Retinal pigment epithelial cell (primary cell): ENCODE measurements around the gene ADORA2A.

ENCODE experiments used
- DNase-seq: peaks from one replicate; pipeline ENCODE4 v3.0.0-alpha.2; 2010; ENCODE audit warnings: low read depth
- H3K4me3 ChIP-seq: 2 replicates; pipeline ENCODE4 v1.5.1; 2011; ENCODE audit warnings: mild to moderate bottlenecking, low read length, control low read depth, moderate library complexity
- CTCF ChIP-seq: conservative IDR thresholded peaks from 2 replicates; pipeline ENCODE4 v1.5.1; 2011; ENCODE audit warnings: low read depth, low read length, control low read depth, inconsistent platforms

The ADORA2A gene

GRCh38 chr22:24474649-24475255 lies 47.4 kb downstream of the ADORA2A start:
- no peak for DNase-seq
- no peak for TF ChIP-seq CTCF
- H3K4me3 ChIP-seq, result no peak overlapping the region

GRCh38 chr22:24481641-24482040 lies 54.2 kb downstream of the ADORA2A start:
- TF ChIP-seq CTCF, result no peak
- peak; percentile 35 for DNase-seq
- no peak overlapping the region for H3K4me3 ChIP-seq

GRCh38 chr22:24482575-24482974 lies 55.2 kb downstream of the ADORA2A start:
- no peak for DNase-seq
- H3K4me3 ChIP-seq, result no peak overlapping the region
- TF ChIP-seq CTCF, result no peak

- no peak overlapping the region for H3K4me3 ChIP-seq
- no peak for TF ChIP-seq CTCF
Observed at GRCh38 chr22:24482998-24483397, 55.6 kb downstream of the ADORA2A start.

GRCh38 chr22:24483976-24484545 lies 56.7 kb downstream of the ADORA2A start:
- no peak for DNase-seq
- no peak overlapping the region for H3K4me3 ChIP-seq
- TF ChIP-seq CTCF, result no peak

More at GRCh38 chr22:24482998-24483397, 55.6 kb downstream of the ADORA2A start:
- DNase-seq, result no peak

- no peak for DNase-seq
- no peak for TF ChIP-seq CTCF
- H3K4me3 ChIP-seq, result no peak overlapping the region
Observed at GRCh38 chr22:24485170-24485569, 57.8 kb downstream of the ADORA2A start.

- no peak for DNase-seq
- no peak for TF ChIP-seq CTCF
- H3K4me3 ChIP-seq, result no peak overlapping the region
Observed at GRCh38 chr22:24485608-24486007, 58.2 kb downstream of the ADORA2A start.
